GM12872 (cell line): ENCODE data around the gene RXFP3.

Experiments used
- TF ChIP-seq, protein P1 (sequence below): IDR thresholded peaks from 3 replicates; pipeline ENCODE4 v1.5.1; 2011; ENCODE audit warnings: low read depth, mild to moderate bottlenecking, low read length, moderate library complexity; ENCODE audit not compliant: insufficient read depth

RXFP3 gene

DNA sequence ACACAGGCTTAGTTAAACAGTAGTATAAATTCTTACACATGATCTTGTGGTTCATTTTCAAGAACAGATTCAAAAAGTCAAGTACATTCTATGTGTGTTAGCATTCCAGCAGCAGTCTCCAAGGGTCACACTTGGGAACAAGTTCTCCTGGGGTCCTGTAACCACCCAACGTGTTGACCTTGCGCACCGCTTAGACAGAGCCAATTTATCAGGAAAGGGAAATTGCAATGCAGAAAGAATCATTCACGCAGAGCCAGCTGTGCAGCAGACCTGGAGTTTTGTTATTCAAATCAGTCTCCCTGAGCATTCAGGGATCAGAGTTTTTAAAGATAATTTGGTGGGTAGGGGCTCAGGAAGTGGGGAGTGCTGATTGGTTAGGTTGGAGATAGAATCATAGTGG is 8.5 kb upstream of the RXFP3 start:
- TF ChIP-seq, protein P1, sequence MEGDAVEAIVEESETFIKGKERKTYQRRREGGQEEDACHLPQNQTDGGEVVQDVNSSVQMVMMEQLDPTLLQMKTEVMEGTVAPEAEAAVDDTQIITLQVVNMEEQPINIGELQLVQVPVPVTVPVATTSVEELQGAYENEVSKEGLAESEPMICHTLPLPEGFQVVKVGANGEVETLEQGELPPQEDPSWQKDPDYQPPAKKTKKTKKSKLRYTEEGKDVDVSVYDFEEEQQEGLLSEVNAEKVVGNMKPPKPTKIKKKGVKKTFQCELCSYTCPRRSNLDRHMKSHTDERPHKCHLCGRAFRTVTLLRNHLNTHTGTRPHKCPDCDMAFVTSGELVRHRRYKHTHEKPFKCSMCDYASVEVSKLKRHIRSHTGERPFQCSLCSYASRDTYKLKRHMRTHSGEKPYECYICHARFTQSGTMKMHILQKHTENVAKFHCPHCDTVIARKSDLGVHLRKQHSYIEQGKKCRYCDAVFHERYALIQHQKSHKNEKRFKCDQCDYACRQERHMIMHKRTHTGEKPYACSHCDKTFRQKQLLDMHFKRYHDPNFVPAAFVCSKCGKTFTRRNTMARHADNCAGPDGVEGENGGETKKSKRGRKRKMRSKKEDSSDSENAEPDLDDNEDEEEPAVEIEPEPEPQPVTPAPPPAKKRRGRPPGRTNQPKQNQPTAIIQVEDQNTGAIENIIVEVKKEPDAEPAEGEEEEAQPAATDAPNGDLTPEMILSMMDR, result no peak

DNA sequence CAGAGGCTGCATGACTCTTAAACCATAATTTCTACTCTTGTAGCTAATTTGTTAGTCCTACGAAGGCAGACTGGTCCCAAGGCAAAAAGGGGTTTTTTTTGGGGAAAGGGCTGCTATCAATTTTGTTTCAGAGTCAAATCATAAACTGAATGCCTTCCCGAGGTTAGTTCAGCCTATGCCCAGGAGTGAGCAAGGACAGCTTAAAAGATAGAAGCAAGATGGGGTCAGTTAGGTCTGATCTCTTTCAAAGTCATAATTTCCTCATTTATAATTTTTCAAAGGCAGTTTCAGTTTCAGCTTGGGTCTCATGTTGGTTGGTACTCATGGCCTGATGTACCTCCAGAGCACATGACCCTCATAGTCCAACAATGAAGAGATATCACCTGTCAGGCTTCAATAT is 7.9 kb upstream of the RXFP3 start:
- TF ChIP-seq, protein P1, result no peak

DNA sequence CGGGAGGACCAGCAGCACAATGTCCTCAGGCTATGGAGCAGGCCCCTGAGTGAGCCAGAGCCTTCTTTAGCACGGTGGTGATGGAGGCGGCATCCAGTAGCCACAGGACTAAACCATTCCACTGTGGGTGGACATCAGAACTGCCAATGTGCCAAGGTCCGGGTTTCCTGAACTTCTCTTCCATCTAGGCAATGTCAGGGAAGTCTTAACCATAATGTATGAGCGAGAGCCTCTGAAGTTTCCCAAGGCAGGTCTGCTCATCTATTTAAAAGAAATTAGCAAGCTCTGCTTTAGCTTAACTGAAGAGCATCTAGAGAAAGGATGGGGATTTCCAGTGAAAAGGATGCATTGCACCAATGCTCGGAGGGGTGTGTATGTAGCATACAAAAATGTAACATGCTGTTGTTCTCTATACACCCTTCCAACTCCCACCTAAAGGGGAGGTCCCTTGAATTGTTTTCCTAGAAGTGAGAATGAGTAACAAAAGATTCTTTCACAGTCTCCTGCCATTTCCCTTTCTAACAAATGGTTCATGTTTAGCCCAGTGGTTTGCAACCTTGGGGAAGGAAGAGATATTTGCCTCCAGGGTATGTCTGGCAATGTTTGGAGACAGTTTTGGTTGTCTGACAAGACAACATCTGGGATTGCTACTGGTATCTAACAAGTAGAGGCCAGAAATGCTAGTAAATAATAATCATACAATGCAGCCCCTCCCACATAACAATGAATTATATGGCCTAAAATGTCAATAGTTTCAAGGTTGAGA is 6.1 kb upstream of the RXFP3 start:
- TF ChIP-seq, protein P1, result no peak

DNA sequence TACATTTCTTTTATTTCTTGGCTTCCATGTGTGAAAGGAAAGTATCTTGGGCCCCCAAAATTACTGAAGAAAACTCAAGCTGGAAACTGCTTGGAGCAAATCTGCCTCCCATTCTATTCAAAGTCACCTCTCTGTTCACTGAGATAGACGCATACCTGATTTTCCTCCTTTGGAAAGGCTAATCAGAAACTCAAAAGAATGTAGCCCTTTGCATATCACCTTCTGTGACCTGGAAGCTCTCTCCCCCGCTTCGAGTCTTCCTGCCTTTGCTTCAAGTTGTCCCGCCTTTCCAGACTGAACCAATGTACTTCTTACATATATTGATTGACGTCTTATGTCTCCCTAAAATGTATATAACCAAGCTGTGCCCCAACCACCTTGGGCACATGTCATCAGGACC is 5.0 kb upstream of the RXFP3 start:
- TF ChIP-seq, protein P1, result no peak

DNA sequence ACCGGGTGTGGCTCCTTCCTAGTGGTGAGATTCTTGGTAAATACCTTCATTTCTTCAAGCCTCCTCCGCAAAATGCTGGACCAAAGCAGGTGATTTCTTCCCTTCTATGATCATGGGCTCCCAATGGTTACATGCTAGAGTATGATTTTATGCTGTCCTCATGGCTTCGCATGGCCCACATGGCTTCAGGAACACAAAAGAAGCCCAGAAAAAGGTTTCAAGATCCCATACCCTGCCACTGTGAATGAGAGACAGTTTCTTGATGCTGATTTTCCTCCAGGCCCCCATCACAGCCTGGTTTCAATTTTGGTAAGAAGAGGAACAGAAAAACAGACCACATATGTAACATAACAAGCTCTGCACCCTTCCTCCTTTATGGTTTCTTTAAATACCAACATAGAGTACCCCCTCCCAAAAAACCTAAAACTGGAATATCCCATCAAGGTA is 2.4 kb upstream of the RXFP3 start:
- TF ChIP-seq, protein P1, result no peak

DNA sequence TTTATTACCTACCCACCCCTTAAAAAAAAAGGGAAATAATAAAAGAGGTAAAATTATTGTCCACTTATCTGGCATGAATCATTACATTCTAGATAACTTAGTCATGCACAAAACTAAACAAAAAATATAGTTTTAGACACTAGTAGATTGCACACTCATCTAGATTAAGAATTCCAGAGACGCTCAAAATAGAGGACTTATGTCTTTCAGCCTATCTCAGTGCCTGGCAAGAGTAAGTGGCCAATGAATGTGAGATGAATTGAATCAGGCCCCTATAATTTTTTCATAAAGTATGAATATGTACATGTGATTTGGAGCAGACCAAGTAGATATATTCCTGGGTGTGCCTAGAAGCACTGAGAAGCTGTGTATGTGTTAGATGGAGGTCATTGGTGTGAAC is 2.0 kb upstream of the RXFP3 start:
- TF ChIP-seq, protein P1, result no peak

DNA sequence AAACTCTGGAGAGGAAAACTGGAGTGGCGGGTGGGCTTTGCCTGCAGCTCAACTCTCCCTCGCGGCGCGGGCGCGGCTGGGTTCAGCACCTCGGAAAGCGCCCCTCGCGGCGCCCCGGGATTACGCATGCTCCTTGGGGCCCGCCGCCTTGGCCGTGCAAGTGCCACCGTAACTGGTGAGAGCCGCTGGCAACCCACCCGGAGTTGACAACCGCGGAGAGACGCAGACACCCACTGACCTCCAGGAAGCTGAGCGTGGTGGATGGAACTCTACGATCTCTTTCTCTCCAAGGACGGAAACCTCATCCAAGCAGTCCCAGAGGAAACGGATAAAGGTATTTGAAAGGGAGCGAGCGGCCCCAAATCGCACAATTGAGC is 194 bp upstream of the RXFP3 start:
- TF ChIP-seq, protein P1, result peak; percentile 20; the same call in 1 of the 3 replicates
